Adipocyte (in vitro differentiated cells): ENCODE data around the gene TCF4.

Source experiments
- DNase-seq: peaks from one replicate; pipeline ENCODE4 v3.0.0-alpha.2; 2015; ENCODE audit warnings: low read depth
- H3K27me3 ChIP-seq: replicated peaks from 2 replicates; pipeline ENCODE4 v1.7.0; 2013; ENCODE audit warnings: mild to moderate bottlenecking, low read length, moderate library complexity; ENCODE audit not compliant: control insufficient read depth, insufficient read depth
- H3K36me3 ChIP-seq: 2 replicates; pipeline ENCODE4 v1.7.0; 2013; ENCODE audit warnings: low read length, mild to moderate bottlenecking, moderate library complexity; ENCODE audit not compliant: control insufficient read depth, insufficient read depth, severe bottlenecking
- H3K4me1 ChIP-seq: 2 replicates; pipeline ENCODE4 v1.7.0; 2013; ENCODE audit warnings: mild to moderate bottlenecking, low read length, moderate library complexity; ENCODE audit not compliant: control insufficient read depth, insufficient read depth
- H3K4me3 ChIP-seq: 2 replicates; pipeline ENCODE4 v1.7.0; 2013; ENCODE audit warnings: mild to moderate bottlenecking, low read length, moderate library complexity
- H3K9ac ChIP-seq: 2 replicates; pipeline ENCODE4 v1.7.0; 2013; ENCODE audit warnings: mild to moderate bottlenecking, low read length, moderate library complexity
- H3K9me3 ChIP-seq: 2 replicates; pipeline ENCODE4 v1.7.0; 2013; ENCODE audit warnings: mild to moderate bottlenecking, low read length, moderate library complexity; ENCODE audit not compliant: control insufficient read depth

The TCF4 gene

GRCh38 chr18:55466789-55467188 is 121.2 kb downstream of the TCF4 start:
- H3K9ac ChIP-seq = no peak overlapping the region
- H3K4me3 ChIP-seq = no peak overlapping the region
- H3K4me1 ChIP-seq = peaks cover 4% of the 10 kb centered on the region
- DNase-seq = no peak
- no peaks in the 10 kb centered on the region for H3K9me3 ChIP-seq
- H3K27me3 ChIP-seq = no peaks in the 10 kb centered on the region
- no peaks in the 10 kb centered on the region for H3K36me3 ChIP-seq

- Histone ChIP-seq H3K4me3 (no peak overlapping the region), H3K27me3 (no peaks in the 10 kb centered on the region), H3K36me3 (peaks cover 5% of the 10 kb centered on the region), H3K9me3 (no peaks in the 10 kb centered on the region), H3K9ac (no peak overlapping the region), H3K4me1 (peaks cover 5% of the 10 kb centered on the region)
- DNase-seq = no peak
These were observed 122.7 kb downstream of the TCF4 start for GRCh38 chr18:55465313-55465712.

- no peak overlapping the region for H3K9ac ChIP-seq
- no peak overlapping the region for H3K4me3 ChIP-seq
- H3K4me1 ChIP-seq = peaks cover 5% of the 10 kb centered on the region
- H3K9me3 ChIP-seq = no peaks in the 10 kb centered on the region
- peaks cover 8% of the 10 kb centered on the region for H3K36me3 ChIP-seq
- DNase-seq = no peak
- H3K27me3 ChIP-seq = no peaks in the 10 kb centered on the region
These were observed 123.4 kb downstream of the TCF4 start for GRCh38 chr18:55464581-55464980.

DNA sequence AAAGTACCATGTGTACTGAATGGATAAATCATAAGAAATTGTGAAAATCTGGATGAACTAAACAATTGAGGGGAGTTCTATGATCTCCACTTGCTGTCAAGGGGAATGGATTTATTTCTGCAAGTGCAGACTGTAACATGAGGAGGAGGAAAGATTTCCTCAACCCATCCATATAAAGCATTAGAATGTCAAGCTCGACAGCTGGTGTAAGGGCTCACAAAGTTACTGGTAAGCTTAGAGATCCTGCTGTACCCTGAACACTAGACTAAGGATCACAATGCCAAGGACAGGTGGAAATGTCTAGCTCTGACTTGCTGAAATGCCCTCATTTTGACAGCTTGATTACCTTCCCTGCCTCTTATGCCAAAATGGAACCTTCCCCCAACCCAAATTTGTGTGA is 125.3 kb downstream of the TCF4 start:
- no peaks in the 10 kb centered on the region for H3K9me3 ChIP-seq
- H3K4me1 ChIP-seq = peaks cover 9% of the 10 kb centered on the region
- peaks cover 8% of the 10 kb centered on the region for H3K36me3 ChIP-seq
- no peaks in the 10 kb centered on the region for H3K27me3 ChIP-seq
- H3K4me3 ChIP-seq = no peak overlapping the region
- no peak for DNase-seq
- H3K9ac ChIP-seq = no peak overlapping the region

DNA sequence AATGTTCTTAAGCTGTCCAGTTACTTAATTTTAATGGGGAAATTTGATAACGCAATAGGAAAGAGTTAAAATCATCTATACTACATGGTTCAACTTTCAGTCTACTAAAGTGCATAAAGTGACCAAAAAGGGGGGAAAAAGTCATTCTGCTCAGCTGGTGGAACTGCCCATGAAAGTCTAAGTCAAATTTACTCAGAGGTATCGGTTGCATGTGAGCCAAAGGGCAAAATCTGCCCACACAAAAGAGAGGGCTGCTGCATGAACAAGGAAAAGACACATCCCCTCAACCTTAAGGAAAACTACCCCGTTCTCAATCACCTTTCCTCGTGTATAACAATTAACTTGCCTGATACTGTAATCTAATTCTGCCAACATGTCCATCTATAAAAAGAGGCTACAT is 126.1 kb downstream of the TCF4 start:
- no peak overlapping the region for H3K9ac ChIP-seq
- no peak for DNase-seq
- H3K27me3 ChIP-seq = no peaks in the 10 kb centered on the region
- no peak overlapping the region for H3K4me3 ChIP-seq
- H3K4me1 ChIP-seq = peaks cover 9% of the 10 kb centered on the region
- H3K36me3 ChIP-seq = peaks cover 8% of the 10 kb centered on the region
- no peaks in the 10 kb centered on the region for H3K9me3 ChIP-seq

GRCh38 chr18:55458456-55459203 is 129.4 kb downstream of the TCF4 start:
- peaks cover 8% of the 10 kb centered on the region for H3K36me3 ChIP-seq
- H3K4me3 ChIP-seq = no peak overlapping the region
- DNase-seq = no peak

GRCh38 chr18:55457028-55457427 is 131.0 kb downstream of the TCF4 start:
- Histone ChIP-seq H3K4me1 (peaks cover 14% of the 10 kb centered on the region), H3K27me3 (no peaks in the 10 kb centered on the region), H3K4me3 (no peak overlapping the region), H3K36me3 (peaks cover 8% of the 10 kb centered on the region), H3K9me3 (no peaks in the 10 kb centered on the region), H3K9ac (no peak overlapping the region)
- DNase-seq = no peak

More at GRCh38 chr18:55458456-55459203, 129.4 kb downstream of the TCF4 start:
- Histone ChIP-seq H3K27me3 (no peaks in the 10 kb centered on the region), H3K9ac (no peak overlapping the region), H3K4me1 (peaks cover 9% of the 10 kb centered on the region), H3K9me3 (no peaks in the 10 kb centered on the region)

DNA sequence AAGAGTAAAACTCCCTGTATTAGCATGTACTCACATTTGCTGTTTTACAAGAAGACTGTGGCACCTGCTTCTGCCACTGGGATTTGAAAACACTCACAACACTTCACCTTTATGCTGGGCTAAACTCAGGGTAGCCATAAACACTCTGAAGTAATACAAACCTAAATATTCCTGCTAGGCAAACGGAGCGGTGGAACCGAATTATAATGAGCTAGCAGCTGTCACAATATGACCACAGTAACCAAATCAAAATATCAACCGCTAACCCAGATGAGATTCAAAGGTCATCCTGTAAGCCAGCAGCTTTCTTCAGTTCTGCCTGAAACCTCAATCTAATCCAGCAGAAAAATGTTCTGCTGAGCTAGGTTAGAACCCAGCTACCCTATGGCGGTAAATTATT is 132.1 kb downstream of the TCF4 start:
- H3K4me3 ChIP-seq = no peak overlapping the region
- peaks cover 15% of the 10 kb centered on the region for H3K4me1 ChIP-seq
- H3K27me3 ChIP-seq = no peaks in the 10 kb centered on the region
- no peak for DNase-seq
- H3K9ac ChIP-seq = no peak overlapping the region
- peaks cover 8% of the 10 kb centered on the region for H3K36me3 ChIP-seq
- H3K9me3 ChIP-seq = no peaks in the 10 kb centered on the region

DNA sequence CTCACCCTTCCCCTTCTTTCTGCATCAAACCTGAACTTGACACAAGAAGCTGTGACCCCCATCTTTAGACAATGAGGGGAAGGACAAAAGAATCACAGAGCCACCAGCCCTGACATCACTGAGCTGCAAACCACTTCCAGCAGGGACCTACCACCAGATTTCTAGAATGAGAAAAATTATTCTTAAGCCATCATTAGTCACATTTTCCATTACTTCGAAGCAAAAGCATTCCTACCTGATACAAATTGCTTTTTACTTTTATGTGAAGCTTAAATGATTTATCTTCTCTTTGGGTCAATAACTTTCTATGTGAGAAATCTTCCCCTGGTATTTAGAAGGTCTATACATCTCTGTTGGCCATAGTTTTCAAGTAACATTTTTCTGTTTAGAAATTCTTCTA is 134.8 kb downstream of the TCF4 start:
- no peak overlapping the region for H3K9ac ChIP-seq
- H3K9me3 ChIP-seq = no peaks in the 10 kb centered on the region
- H3K4me1 ChIP-seq = peaks cover 30% of the 10 kb centered on the region
- DNase-seq = no peak
- no peaks in the 10 kb centered on the region for H3K27me3 ChIP-seq
- no peak overlapping the region for H3K4me3 ChIP-seq
- H3K36me3 ChIP-seq = no peaks in the 10 kb centered on the region

DNA sequence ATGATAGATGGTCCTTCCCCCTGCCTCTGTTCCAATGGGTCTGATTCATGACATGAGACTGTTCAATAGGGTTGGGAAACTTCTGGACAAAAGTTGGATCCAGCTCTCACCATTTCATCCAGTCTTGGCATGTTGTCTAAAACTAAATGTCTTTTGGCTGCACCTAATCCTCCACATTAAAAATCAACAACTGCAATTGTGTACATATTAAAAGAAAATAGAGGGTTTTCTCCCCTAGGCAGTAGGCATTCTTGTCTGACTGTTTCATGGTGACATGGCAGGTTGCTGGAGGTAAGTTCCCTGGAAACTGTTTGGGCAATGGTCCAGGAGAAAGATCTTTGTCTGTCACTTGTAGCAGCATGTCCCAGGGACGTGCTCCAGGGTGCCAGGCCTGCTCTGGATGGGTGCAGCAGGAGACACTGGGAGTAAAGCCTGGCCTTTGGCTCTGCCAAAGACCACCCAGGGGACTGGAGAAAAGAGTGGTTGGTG is 135.8 kb downstream of the TCF4 start:
- Histone ChIP-seq H3K27me3 (no peaks in the 10 kb centered on the region), H3K36me3 (no peaks in the 10 kb centered on the region), H3K4me3 (no peak overlapping the region), H3K9me3 (no peaks in the 10 kb centered on the region), H3K9ac (no peak overlapping the region), H3K4me1 (peaks cover 27% of the 10 kb centered on the region)
- DNase-seq = no peak

DNA sequence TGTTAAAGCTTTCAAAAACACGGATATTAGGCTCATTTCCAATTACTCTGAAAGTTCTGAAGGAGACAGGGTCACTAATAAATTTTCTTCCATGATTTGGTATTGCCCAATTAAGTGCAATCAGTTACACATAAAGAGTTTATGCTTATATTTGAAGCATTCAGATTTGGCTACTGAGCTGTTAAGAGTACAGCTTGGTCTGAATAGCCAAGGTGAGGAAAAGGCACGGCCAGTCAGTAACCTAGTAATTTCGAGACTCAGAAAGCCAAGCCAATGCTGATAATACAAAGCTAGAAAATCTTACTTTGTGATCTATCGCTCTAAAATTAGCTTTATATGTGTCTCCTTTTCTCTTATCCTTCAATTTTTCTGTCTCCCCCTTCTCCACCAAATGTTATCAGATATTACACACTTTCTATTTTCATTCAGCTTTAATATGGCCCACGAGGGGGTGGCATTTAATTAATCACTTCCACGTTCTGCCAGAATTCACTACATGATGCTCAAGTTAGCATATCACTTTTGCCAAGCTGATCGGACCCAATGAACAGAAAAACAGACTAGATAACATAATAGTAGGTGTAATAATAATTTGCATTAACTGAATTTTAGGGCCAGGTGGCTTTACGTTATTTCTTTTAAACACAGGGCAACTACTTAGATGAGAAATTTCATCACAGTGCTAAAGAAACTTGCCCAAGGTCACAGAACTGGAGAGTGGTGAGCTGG is 138.4 kb downstream of the TCF4 start:
- Histone ChIP-seq H3K36me3 (no peaks in the 10 kb centered on the region), H3K9me3 (peaks cover 7% of the 10 kb centered on the region), H3K9ac (no peak overlapping the region), H3K4me1 (peaks cover 27% of the 10 kb centered on the region), H3K27me3 (no peaks in the 10 kb centered on the region), H3K4me3 (no peak overlapping the region)
- no peak for DNase-seq
